ENCODE measurements around the gene PBX1. TPM values are rescaled to one million over a fixed set of nuclear protein-coding genes. Genes with fewer than 3 reads are reported as not detected.

The PBX1 gene
- total and polyA plus RNA-seq, 4 donors: 7.8 to 112 (median 33.5) TPM

DNA sequence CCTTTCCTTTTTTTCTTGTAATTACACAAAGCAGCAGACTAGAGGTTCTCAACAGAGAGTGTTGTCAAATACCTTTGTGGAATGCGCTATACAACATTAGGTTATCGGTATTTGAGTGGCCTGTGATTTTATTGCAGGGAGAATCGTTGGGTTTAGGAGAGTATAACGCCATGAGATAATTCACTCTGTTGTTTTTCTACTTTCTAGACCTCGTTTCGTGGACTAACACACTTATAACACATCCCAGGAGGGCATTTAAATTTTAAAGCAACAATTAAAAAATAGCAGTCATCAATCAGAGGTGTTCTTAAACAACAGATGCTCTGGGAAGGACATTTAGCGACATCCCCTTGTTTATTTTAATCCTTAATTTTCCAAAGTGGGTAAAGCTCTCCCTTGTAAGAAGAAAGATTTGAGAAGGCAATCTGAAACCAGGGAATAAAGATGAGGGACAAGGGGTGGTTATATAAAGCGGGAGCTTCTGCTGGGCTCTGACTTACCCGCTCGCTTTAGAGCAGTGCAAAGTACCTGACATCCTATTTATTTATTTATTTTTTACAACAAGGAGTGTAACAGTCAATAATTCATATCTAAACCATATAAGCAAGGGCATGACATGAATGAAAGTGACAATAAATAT, 4.9 kb downstream of the PBX1 start:
- peak overlapping the region in 1 of 2 donors; percentile 99 for H3K9ac ChIP-seq (ENCODE audit: insufficient read depth in 1 of 2, low read length in 2 of 2)
- H3K4me1 ChIP-seq (ENCODE audit: control insufficient read depth in 5 of 5, insufficient read depth in 5 of 5, low read length in 5 of 5): peaks cover 1 to 40% (median 11%) of the 10 kb centered on the region in 5 donors
- TF ChIP-seq, protein P1, sequence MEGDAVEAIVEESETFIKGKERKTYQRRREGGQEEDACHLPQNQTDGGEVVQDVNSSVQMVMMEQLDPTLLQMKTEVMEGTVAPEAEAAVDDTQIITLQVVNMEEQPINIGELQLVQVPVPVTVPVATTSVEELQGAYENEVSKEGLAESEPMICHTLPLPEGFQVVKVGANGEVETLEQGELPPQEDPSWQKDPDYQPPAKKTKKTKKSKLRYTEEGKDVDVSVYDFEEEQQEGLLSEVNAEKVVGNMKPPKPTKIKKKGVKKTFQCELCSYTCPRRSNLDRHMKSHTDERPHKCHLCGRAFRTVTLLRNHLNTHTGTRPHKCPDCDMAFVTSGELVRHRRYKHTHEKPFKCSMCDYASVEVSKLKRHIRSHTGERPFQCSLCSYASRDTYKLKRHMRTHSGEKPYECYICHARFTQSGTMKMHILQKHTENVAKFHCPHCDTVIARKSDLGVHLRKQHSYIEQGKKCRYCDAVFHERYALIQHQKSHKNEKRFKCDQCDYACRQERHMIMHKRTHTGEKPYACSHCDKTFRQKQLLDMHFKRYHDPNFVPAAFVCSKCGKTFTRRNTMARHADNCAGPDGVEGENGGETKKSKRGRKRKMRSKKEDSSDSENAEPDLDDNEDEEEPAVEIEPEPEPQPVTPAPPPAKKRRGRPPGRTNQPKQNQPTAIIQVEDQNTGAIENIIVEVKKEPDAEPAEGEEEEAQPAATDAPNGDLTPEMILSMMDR (IDR thresholded peaks at IDR 0.05; ENCODE audit: control extremely low read depth, extremely low read depth): no peak
- peak overlapping the region in 1 of 2 donors; percentile 66 for H3K27ac ChIP-seq (ENCODE audit: low read depth in 1 of 2, low read length in 1 of 2)
- DNase-seq (peak in 1 of 3 donors; percentile 64), ATAC-seq (ENCODE audit: insufficient read depth, low FRiP score) (no peak)
- no peaks in the 10 kb centered on the region for H3K9me3 ChIP-seq (ENCODE audit: control insufficient read depth in 4 of 4, insufficient read depth in 3 of 4, low read length in 3 of 4)
- no peaks in the 10 kb centered on the region for H3K36me3 ChIP-seq (ENCODE audit: control insufficient read depth in 4 of 4, insufficient read depth in 4 of 4, low read length in 4 of 4)
- no peak overlapping the region for H3K4me3 ChIP-seq
- H3K27me3 ChIP-seq (ENCODE audit: control insufficient read depth in 3 of 3, insufficient read depth in 3 of 3, low read length in 2 of 3): no peaks in the 10 kb centered on the region
- whole genome bisulfite sequencing, 2 donors: 58 to 76% methylated on average over 10 of the region's 10 CpGs

DNA sequence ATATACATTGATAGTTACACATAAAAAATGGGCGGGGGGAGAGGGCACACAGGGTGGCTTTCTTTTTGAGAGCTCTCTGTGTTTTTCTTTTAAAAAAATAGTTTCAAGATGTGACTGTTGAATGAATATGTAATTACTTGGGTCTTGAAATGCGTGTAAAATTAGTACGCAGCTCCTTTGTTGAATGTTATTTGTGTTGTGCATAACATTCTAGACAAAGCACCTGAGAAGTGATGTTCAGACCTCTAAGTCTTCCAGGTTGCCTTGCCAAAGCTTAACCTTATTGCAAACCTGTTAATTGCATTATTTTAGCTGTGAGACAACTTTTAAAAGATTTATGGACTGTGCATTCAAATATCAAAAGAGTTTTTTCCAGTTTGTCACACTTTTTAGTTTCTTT, 5.4 kb downstream of the PBX1 start:
- no peak for ATAC-seq (ENCODE audit: insufficient read depth, low FRiP score)

DNA sequence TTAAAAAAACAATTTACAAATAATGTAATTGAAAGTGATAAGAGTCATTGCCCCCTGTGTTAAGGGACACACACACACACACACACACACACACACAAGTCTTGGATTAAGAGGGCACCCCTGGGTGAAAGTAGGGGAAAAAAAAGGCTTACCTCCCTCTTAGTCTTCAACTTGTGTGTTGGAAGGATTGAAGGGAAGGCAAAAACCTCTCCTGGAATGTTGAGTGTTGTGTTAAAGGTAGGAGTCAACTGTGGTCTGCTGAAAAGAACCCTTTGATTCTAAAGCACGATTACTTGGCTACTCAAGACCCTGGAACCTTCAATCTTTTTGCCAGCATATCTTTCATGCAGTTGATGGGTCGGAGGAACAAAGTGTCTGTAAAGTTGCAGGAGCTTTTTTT, 6.4 kb downstream of the PBX1 start:
- peak overlapping the region in 1 of 2 donors; percentile 66 for H3K27ac ChIP-seq (ENCODE audit: low read depth in 1 of 2, low read length in 1 of 2)
- ATAC-seq (ENCODE audit: insufficient read depth, low FRiP score): no peak

More for the DNA sequence above, 5.4 kb downstream of the PBX1 start:
- Histone ChIP-seq H3K9ac (ENCODE audit: insufficient read depth in 1 of 2, low read length in 2 of 2) (peak overlapping the region in 1 of 2 donors; percentile 99), H3K4me3 (no peak overlapping the region), H3K27ac (ENCODE audit: low read depth in 1 of 2, low read length in 1 of 2) (peak overlapping the region in 1 of 2 donors; percentile 66), H3K9me3 (ENCODE audit: control insufficient read depth in 4 of 4, insufficient read depth in 3 of 4, low read length in 3 of 4) (no peaks in the 10 kb centered on the region), H3K4me1 (ENCODE audit: control insufficient read depth in 5 of 5, insufficient read depth in 5 of 5, low read length in 5 of 5) (peaks cover 1 to 44% (median 11%) of the 10 kb centered on the region in 5 donors), H3K36me3 (ENCODE audit: control insufficient read depth in 4 of 4, insufficient read depth in 4 of 4, low read length in 4 of 4) (no peaks in the 10 kb centered on the region), H3K27me3 (ENCODE audit: control insufficient read depth in 3 of 3, insufficient read depth in 3 of 3, low read length in 2 of 3) (no peaks in the 10 kb centered on the region)
- TF ChIP-seq, protein P1 (IDR thresholded peaks at IDR 0.05; ENCODE audit: control extremely low read depth, extremely low read depth): no peak
- peak in 2 of 3 donors; percentile 54 to 67 for DNase-seq
- 56 to 79% methylated on average over 3 of the region's 3 CpGs for WGBS, 2 donors

More for the DNA sequence above, 6.4 kb downstream of the PBX1 start:
- 44 to 76% methylated on average over 2 of the region's 2 CpGs for WGBS, 2 donors
- peak in 2 of 3 donors; percentile 72 to 83 for DNase-seq
- TF ChIP-seq, protein P1 (IDR thresholded peaks at IDR 0.05; ENCODE audit: control extremely low read depth, extremely low read depth): no peak
- H3K36me3 ChIP-seq (ENCODE audit: control insufficient read depth in 4 of 4, insufficient read depth in 4 of 4, low read length in 4 of 4): no peaks in the 10 kb centered on the region
- H3K4me3 ChIP-seq: no peak overlapping the region
- H3K27me3 ChIP-seq (ENCODE audit: control insufficient read depth in 3 of 3, insufficient read depth in 3 of 3, low read length in 2 of 3): no peaks in the 10 kb centered on the region
- H3K9me3 ChIP-seq (ENCODE audit: control insufficient read depth in 4 of 4, insufficient read depth in 3 of 4, low read length in 3 of 4): no peaks in the 10 kb centered on the region
- H3K9ac ChIP-seq (ENCODE audit: insufficient read depth in 1 of 2, low read length in 2 of 2): peak overlapping the region in 1 of 2 donors; percentile 99
- H3K4me1 ChIP-seq (ENCODE audit: control insufficient read depth in 5 of 5, insufficient read depth in 5 of 5, low read length in 5 of 5): peaks cover 3 to 51% (median 11%) of the 10 kb centered on the region in 5 donors

All from lung (tissue), 12 donors.